Thyroid gland (tissue), 4 donors: ENCODE measurements around the gene CST3.

ENCODE experiments used
- POLR2A ChIP-seq, 2 donors: fragments of 450-650 bp; IDR thresholded peaks; one replicate each; pipeline ENCODE4 v1.6.1; 2017; ENCODE audit warnings: antibody characterized with exemption in 2 of 2, mild to moderate bottlenecking in 2 of 2, moderate library complexity in 1 of 2
- TF ChIP-seq, protein P1 (sequence below), 6 experiments: fragments of 200-600 bp in 3 of 6; fragments of 450-650 bp in 3 of 6; sonication (generic) in 3 of 6; IDR thresholded peaks; one replicate each; pipeline ENCODE4 v1.5.1; 2016 to 2019; ENCODE audit warnings: antibody characterized with exemption in 6 of 6, mild to moderate bottlenecking in 2 of 6, inconsistent platforms in 1 of 6, moderate library complexity in 1 of 6

DNA sequence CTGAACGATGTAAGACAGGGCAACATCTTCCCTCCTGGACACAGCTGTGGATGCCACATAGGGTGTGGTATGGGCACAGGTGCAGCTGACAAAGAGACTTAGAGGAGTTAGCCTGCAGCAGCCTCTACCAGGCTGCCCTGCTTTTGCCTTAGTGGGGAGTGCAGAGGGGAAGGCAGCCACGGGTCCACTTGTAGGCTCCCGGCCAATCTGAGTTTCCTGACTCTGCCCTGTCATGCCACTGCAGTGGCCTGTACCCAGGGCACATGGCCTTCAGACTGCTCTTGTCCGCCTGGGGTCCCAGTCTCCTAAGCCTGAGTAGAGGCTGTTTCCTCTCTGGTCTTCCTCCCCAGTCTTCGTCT is 52.3 kb downstream of the CST3 start:
- TF ChIP-seq, protein P1, sequence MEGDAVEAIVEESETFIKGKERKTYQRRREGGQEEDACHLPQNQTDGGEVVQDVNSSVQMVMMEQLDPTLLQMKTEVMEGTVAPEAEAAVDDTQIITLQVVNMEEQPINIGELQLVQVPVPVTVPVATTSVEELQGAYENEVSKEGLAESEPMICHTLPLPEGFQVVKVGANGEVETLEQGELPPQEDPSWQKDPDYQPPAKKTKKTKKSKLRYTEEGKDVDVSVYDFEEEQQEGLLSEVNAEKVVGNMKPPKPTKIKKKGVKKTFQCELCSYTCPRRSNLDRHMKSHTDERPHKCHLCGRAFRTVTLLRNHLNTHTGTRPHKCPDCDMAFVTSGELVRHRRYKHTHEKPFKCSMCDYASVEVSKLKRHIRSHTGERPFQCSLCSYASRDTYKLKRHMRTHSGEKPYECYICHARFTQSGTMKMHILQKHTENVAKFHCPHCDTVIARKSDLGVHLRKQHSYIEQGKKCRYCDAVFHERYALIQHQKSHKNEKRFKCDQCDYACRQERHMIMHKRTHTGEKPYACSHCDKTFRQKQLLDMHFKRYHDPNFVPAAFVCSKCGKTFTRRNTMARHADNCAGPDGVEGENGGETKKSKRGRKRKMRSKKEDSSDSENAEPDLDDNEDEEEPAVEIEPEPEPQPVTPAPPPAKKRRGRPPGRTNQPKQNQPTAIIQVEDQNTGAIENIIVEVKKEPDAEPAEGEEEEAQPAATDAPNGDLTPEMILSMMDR (IDR thresholded peaks at IDR 0.05): no peak
- no peak for TF ChIP-seq POLR2A (IDR thresholded peaks at IDR 0.05)
